ENCODE results near the gene ANXA10.

GRCh38 chr4:168128601-168129000 is 36.3 kb downstream of the ANXA10 start:
- TF ChIP-seq CTCF (IDR thresholded peaks at IDR 0.05; ENCODE audit: low read depth, low read length) (no peak), POLR2A (IDR thresholded peaks at IDR 0.05; ENCODE audit: extremely low read depth, insufficient read length) (no peak)
- TF ChIP-seq, protein P1, sequence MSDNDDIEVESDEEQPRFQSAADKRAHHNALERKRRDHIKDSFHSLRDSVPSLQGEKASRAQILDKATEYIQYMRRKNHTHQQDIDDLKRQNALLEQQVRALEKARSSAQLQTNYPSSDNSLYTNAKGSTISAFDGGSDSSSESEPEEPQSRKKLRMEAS (IDR thresholded peaks at IDR 0.05; ENCODE audit: low read depth, low read length), result no peak

Data from NB4 (cell line).